Calu3 (cell line): ENCODE measurements around the gene CEP295NL. TPM values are rescaled to one million over a fixed set of nuclear protein-coding genes. Genes with fewer than 3 reads are reported as not detected.

Experiments used
- BruUV-seq: library from RNA; stranded (reverse); fragments of 400-500 nt; replicated peaks from 2 replicates; lab custom pipeline; 2021; lab: Mats Ljungman, UMichigan
- CTCF ChIA-PET: fragments of 300-600 bp; sonication (Branson Sonifier 250); formaldehyde crosslinking; loops from one replicate; lab custom pipeline; 2022; ENCODE audit warnings: antibody characterized with exemption; lab: Charles Lee
- DNase-seq: peaks from one replicate; pipeline ENCODE4 v3.0.0; 2022
- H3K27ac Mint-ChIP-seq: one replicate; pipeline ENCODE4 v1.8.0; 2022; ENCODE audit warnings: mixed read lengths; ENCODE audit not compliant: unreplicated experiment
- H3K27me3 Mint-ChIP-seq: one replicate; pipeline ENCODE4 v1.8.0; 2022; ENCODE audit warnings: mixed read lengths; ENCODE audit not compliant: unreplicated experiment
- H3K36me3 Mint-ChIP-seq: one replicate; pipeline ENCODE4 v1.8.0; 2022; ENCODE audit warnings: mild to moderate bottlenecking, moderate library complexity, mixed read lengths; ENCODE audit not compliant: insufficient read depth, unreplicated experiment
- H3K4me1 Mint-ChIP-seq: one replicate; pipeline ENCODE4 v1.8.0; 2022; ENCODE audit warnings: mild to moderate bottlenecking, low read depth, mixed read lengths; ENCODE audit not compliant: unreplicated experiment
- H3K4me3 Mint-ChIP-seq: one replicate; pipeline ENCODE4 v1.8.0; 2022; ENCODE audit warnings: mild to moderate bottlenecking, low read depth, moderate library complexity, mixed read lengths; ENCODE audit not compliant: unreplicated experiment
- H3K9me3 Mint-ChIP-seq: one replicate; pipeline ENCODE4 v1.8.0; 2022; ENCODE audit warnings: low read depth, mixed read lengths; ENCODE audit not compliant: unreplicated experiment
- intact Hi-C: fragments of 100-400 bp; cut with micrococcal nuclease; formaldehyde crosslinking; loops from one replicate; pipeline ENCODE4 v1.10.0; 2022; ENCODE audit not compliant: unreplicated experiment
- total RNA-seq: library from RNA; stranded (reverse); gene quantifications from 2 replicates; pipeline ENCODE4 v1.2.3, GENCODE V29; 2022
- TF ChIP-seq, protein P1 (sequence below): fragments of 200-600 bp; IDR thresholded peaks from one replicate; pipeline ENCODE4 v1.8.0; 2022; ENCODE audit warnings: antibody characterized with exemption; ENCODE audit not compliant: unreplicated experiment

The CEP295NL gene
- total RNA-seq, 1 experiment from 2014 or later, result 4.6 TPM

DNA sequence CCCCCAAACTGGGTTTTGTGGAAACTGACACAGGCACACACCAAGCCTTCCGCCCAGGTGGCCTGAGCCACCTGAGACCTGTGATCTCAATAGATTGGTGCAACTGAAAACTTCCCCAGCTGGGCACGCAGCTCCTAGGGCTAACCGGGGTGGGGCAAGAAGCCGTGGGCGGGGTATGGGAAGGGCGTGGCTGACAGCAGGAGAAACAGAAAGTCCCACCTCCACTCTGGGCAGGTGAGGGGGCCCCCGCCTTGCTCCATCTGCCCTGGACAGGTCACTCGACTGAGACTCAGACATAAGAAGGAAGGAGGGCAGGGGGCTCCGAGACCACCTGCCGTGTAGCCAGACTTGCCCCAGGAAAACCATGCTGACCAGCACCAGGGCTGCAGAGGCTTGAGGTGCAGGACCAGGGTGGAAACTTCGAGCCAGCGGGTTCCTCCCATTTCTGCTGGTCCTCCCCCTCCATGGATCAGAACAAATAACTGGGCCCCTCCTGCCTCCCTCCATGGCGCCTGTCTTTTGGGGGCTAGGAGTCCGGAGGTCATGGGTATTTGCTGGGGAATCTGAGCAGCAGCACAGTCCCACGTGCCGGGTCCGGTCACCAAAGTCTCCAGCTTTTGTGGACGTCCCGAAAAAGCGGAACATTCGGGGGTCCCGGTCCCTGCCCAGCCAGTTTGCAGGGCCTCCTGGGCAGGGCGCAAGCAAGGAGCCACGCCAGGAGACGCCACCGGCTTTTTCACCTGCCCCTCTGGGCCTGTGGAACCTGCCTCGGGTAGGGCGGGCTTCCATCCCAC lies 20.9 kb upstream of the CEP295NL start:
- H3K27me3 Mint-ChIP-seq, result peaks cover 13% of the 10 kb centered on the region

DNA sequence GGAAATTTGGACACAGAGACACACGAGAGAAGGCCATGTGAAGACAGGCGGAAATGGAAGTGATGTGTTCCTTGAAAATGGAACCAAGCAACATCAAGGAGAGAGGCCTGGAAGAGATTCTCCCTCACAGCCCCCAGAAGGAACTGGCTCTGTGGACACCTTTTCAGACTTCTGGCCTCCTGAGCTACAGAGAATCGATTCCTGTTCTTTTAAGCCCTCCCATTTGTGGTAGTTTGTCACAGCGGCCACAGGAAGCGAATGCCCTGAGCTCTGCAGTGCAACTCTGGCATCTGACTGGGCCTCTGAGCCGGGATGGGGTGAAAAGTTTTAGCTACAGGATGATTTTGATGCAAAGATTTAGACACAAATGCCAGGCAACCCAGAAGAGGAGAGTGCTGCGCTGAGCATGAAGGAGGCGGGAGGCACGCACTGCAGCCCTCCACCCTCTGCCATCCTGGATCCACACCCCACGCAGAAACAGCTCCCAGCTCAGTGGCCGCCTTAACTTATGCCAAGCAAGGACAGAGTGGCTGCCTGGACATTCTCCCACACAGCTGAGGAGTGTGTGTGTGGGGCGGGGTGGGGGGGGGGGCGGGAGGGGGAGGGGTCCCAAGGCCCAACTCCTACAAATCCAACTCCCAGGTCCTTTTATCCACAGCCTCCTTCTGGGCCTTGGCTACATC lies 20.0 kb upstream of the CEP295NL start:
- TF ChIP-seq, protein P1, sequence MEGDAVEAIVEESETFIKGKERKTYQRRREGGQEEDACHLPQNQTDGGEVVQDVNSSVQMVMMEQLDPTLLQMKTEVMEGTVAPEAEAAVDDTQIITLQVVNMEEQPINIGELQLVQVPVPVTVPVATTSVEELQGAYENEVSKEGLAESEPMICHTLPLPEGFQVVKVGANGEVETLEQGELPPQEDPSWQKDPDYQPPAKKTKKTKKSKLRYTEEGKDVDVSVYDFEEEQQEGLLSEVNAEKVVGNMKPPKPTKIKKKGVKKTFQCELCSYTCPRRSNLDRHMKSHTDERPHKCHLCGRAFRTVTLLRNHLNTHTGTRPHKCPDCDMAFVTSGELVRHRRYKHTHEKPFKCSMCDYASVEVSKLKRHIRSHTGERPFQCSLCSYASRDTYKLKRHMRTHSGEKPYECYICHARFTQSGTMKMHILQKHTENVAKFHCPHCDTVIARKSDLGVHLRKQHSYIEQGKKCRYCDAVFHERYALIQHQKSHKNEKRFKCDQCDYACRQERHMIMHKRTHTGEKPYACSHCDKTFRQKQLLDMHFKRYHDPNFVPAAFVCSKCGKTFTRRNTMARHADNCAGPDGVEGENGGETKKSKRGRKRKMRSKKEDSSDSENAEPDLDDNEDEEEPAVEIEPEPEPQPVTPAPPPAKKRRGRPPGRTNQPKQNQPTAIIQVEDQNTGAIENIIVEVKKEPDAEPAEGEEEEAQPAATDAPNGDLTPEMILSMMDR, result no peak
- Mint-ChIP-seq H3K36me3 (peaks cover 51% of the 10 kb centered on the region), H3K27ac (peak overlapping the region; percentile 84), H3K9me3 (no peaks in the 10 kb centered on the region), H3K27me3 (peaks cover 5% of the 10 kb centered on the region), H3K4me1 (peaks cover 66% of the 10 kb centered on the region), H3K4me3 (peak overlapping the region; percentile 73)
- BruUV-seq, result no TSS peak
- intact Hi-C loops, result loop anchor here (5.0 kb wide), 1 partner anchor 41 kb away; no protein-coding TSS in a partner anchor
- CTCF ChIA-PET, result interaction anchor here (0.6 to 1.5 kb wide), 4 partner anchors 15 to 96 kb away, joined by 3 to 5 read pairs (median 3); no protein-coding TSS in a partner anchor
- DNase-seq, result no peak

More for the DNA sequence above, 20.9 kb upstream of the CEP295NL start:
- Mint-ChIP-seq H3K27ac (peak overlapping the region; percentile 84), H3K4me1 (peaks cover 58% of the 10 kb centered on the region), H3K4me3 (peak overlapping the region; percentile 73), H3K36me3 (peaks cover 51% of the 10 kb centered on the region), H3K9me3 (no peaks in the 10 kb centered on the region)
- CTCF ChIA-PET, result interaction anchor here (0.6 to 1.5 kb wide), 4 partner anchors 16 to 97 kb away, joined by 3 to 5 read pairs (median 3); no protein-coding TSS in a partner anchor
- DNase-seq, result peak; percentile 92
- intact Hi-C loops, result loop anchor here (5.0 kb wide), 1 partner anchor 42 kb away; no protein-coding TSS in a partner anchor
- TSS peak; percentile 97 for BruUV-seq
- TF ChIP-seq, protein P1, result no peak

DNA sequence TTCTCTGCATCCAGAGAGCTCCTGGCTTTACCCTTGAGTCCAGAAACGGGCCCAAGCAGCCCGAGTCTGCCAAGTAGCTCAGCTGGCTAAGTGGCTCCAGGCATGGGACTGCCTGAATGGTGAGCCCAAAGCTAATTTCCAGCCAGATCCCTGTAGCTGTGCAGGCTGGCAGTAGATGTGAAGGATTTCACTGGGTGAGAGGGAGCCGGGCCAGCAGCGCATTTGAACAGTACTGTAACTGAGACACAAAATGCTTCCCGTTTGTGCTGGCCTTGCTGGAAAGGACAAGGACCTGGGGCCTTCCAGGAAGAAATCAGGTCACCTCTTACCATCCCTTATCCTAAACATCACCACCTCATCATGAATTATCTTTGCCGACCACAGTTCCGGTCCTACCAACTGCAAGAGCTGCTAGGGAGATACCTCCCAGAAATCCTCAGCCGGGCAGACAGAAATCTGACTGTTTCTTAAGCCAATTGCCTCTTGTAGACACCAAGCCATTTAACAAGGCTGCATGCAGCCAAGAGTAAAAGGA lies 18.5 kb upstream of the CEP295NL start:
- Mint-ChIP-seq H3K27me3 (no peaks in the 10 kb centered on the region), H3K4me1 (peaks cover 77% of the 10 kb centered on the region), H3K4me3 (peak overlapping the region; percentile 73), H3K36me3 (peaks cover 51% of the 10 kb centered on the region), H3K9me3 (no peaks in the 10 kb centered on the region), H3K27ac (peak overlapping the region; percentile 84)
- TF ChIP-seq, protein P1, result no peak
- CTCF ChIA-PET, result no interaction called here
- intact Hi-C loops, result loop anchor here (5.0 kb wide), 1 partner anchor 39 kb away; no protein-coding TSS in a partner anchor
- DNase-seq, result no peak
- BruUV-seq, result no TSS peak

DNA sequence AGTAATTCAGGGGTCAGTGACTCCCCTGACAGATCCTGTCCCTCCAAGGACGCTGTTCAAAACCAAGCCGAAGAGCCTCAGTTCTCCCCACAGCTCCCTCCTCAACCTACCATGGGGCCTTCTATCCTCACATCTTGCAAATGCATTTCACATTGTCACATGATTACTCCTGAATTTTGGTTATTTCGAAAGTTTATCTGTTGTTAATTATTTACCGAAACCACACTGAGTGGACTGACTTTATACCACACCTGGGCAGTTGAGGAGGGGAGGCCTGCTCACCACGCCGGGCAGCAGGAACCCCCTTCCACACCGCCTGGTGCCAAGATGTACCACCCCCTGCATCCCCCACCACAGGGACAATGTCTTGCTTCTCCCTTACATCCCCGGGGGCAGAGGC lies 17.5 kb upstream of the CEP295NL start:
- H3K4me3 Mint-ChIP-seq, result peak overlapping the region; percentile 73
- intact Hi-C loops, result loop anchor here (5.0 kb wide), 1 partner anchor 38 kb away; no protein-coding TSS in a partner anchor
- H3K27me3 Mint-ChIP-seq, result no peaks in the 10 kb centered on the region
- H3K36me3 Mint-ChIP-seq, result peaks cover 56% of the 10 kb centered on the region
- H3K4me1 Mint-ChIP-seq, result peaks cover 80% of the 10 kb centered on the region
- TF ChIP-seq, protein P1, result no peak
- no peaks in the 10 kb centered on the region for H3K9me3 Mint-ChIP-seq
- peak overlapping the region; percentile 84 for H3K27ac Mint-ChIP-seq
- DNase-seq, result no peak
- BruUV-seq, result no TSS peak
- CTCF ChIA-PET, result interaction anchor here (1.1 to 1.3 kb wide), 2 partner anchors 21 to 38 kb away, joined by 3 read pairs; no protein-coding TSS in a partner anchor
